CD4-positive, alpha-beta T cell (primary cell): Measurements from ENCODE around the gene FAM227B. TPM values are rescaled to one million over a fixed set of nuclear protein-coding genes. Genes with fewer than 3 reads are reported as not detected.

Source experiments
- ATAC-seq: fragments of 200-7000 bp; cut with Tn5 transposase; one replicate; pipeline ENCODE4 v1.10.0; 2022; ENCODE audit warnings: mild to moderate bottlenecking; ENCODE audit not compliant: poor library complexity
- CTCF ChIA-PET: fragments of 350-600 bp; sonication (Branson Sonifier 250); formaldehyde crosslinking; loops from one replicate; lab custom pipeline; 2021; ENCODE audit warnings: antibody characterized with exemption, inconsistent platforms; lab: Charles Lee
- POLR2A ChIA-PET: fragments of 350-600 bp; sonication (Branson Sonifier 250); formaldehyde crosslinking; loops from one replicate; lab custom pipeline; 2021; ENCODE audit warnings: antibody characterized with exemption, inconsistent platforms; lab: Charles Lee
- DNase-seq, 14 experiments: peaks; one replicate each; pipeline ENCODE4 v3.0.0-alpha.2; 2013 to 2020; ENCODE audit warnings: mixed read lengths in 2 of 14
- H3K27ac ChIP-seq, 2 donors: one replicate each; pipeline versions ENCODE4 v1.5.1 to v1.7.0; 2013; ENCODE audit warnings: low read length in 2 of 2, low read depth in 1 of 2, mild to moderate bottlenecking in 1 of 2
- H3K27me3 ChIP-seq, 2 experiments: 1 replicate in 1 of 2; 2 replicates in 1 of 2; pipeline versions ENCODE4 v1.6.1 to v1.7.0; 2013; ENCODE audit warnings: low read length in 2 of 2, control low read depth in 1 of 2, mild to moderate bottlenecking in 1 of 2, moderate library complexity in 1 of 2; ENCODE audit not compliant: insufficient read depth in 2 of 2, control insufficient read depth in 1 of 2
- H3K36me3 ChIP-seq: one replicate; pipeline ENCODE4 v1.6.1; 2013; ENCODE audit warnings: low read length, control low read depth; ENCODE audit not compliant: insufficient read depth
- H3K4me1 ChIP-seq: one replicate; pipeline ENCODE4 v1.6.1; 2013; ENCODE audit warnings: low read length, control low read depth; ENCODE audit not compliant: insufficient read depth
- H3K4me3 ChIP-seq: one replicate; pipeline ENCODE4 v1.5.1; 2013; ENCODE audit warnings: mild to moderate bottlenecking, low read length, moderate library complexity
- H3K9me3 ChIP-seq, 2 experiments: 1 replicate in 1 of 2; 2 replicates in 1 of 2; pipeline versions ENCODE4 v1.6.1 to v1.7.0; 2013; ENCODE audit warnings: low read length in 2 of 2, mild to moderate bottlenecking in 2 of 2, control low read depth in 1 of 2, moderate library complexity in 1 of 2; ENCODE audit not compliant: control insufficient read depth in 1 of 2, insufficient read depth in 1 of 2
- H3K27ac Mint-ChIP-seq: one replicate; pipeline ENCODE4 v1.8.0; 2020; ENCODE audit warnings: mixed read lengths
- H3K27me3 Mint-ChIP-seq: one replicate; pipeline ENCODE4 v1.8.0; 2021; ENCODE audit warnings: mixed read lengths
- H3K36me3 Mint-ChIP-seq: one replicate; pipeline ENCODE4 v1.8.0; 2021; ENCODE audit warnings: low read depth, mixed read lengths
- H3K4me1 Mint-ChIP-seq: one replicate; pipeline ENCODE4 v1.8.0; 2021; ENCODE audit warnings: low read depth, mixed read lengths
- H3K4me3 Mint-ChIP-seq: one replicate; pipeline ENCODE4 v1.8.0; 2020; ENCODE audit warnings: mild to moderate bottlenecking, mixed read lengths
- H3K9me3 Mint-ChIP-seq: one replicate; pipeline ENCODE4 v1.8.0; 2020; ENCODE audit warnings: mixed read lengths
- CTCF ChIP-seq: fragments of 200-600 bp; IDR thresholded peaks from one replicate; pipeline ENCODE4 v1.8.0; 2022; ENCODE audit warnings: antibody characterized with exemption, mild to moderate bottlenecking
- intact Hi-C, 2 experiments: fragments of 100-400 bp; cut with DNase I in 1 of 2; cut with micrococcal nuclease in 1 of 2; formaldehyde crosslinking; loops; one replicate each; pipeline versions ENCODE4 v1.15.1 to v1.9.0; 2023 to 2025; cut with DNase I, micrococcal nuclease
- total RNA-seq, 174 experiments: library from RNA in 2 of 174; stranded (reverse) in 2 of 174; gene quantifications; one replicate each; pipeline ENCODE4 v1.2.3 and lab custom pipeline; 2021 to 2026

FAM227B gene
- total RNA-seq, 2 experiments from 2014 or later: 3.0 to 4.4 TPM

GRCh38 chr15:49286649-49287404 is 333.8 kb downstream of the FAM227B start:
- no peak overlapping the region for H3K4me3 Mint-ChIP-seq
- H3K27ac Mint-ChIP-seq: no peak overlapping the region
- Histone ChIP-seq H3K9me3 (no peaks in the 10 kb centered on the region), H3K36me3 (peaks cover 59% of the 10 kb centered on the region), H3K27ac (no peak overlapping the region), H3K4me1 (no peaks in the 10 kb centered on the region), H3K27me3 (no peaks in the 10 kb centered on the region), H3K4me3 (no peak overlapping the region)
- intact Hi-C loops: no loop called here
- H3K36me3 Mint-ChIP-seq: peaks cover 97% of the 10 kb centered on the region
- ChIA-PET CTCF (no interaction called here), POLR2A (no interaction called here)
- TF ChIP-seq CTCF: no peak
- no peak for DNase-seq
- peaks cover 8% of the 10 kb centered on the region for H3K4me1 Mint-ChIP-seq
- no peaks in the 10 kb centered on the region for H3K27me3 Mint-ChIP-seq
- ATAC-seq: no peak
- no peaks in the 10 kb centered on the region for H3K9me3 Mint-ChIP-seq

- Mint-ChIP-seq H3K27ac (no peak overlapping the region), H3K27me3 (no peaks in the 10 kb centered on the region), H3K36me3 (peaks cover 84% of the 10 kb centered on the region), H3K4me3 (no peak overlapping the region), H3K4me1 (peaks cover 8% of the 10 kb centered on the region), H3K9me3 (no peaks in the 10 kb centered on the region)
- no peak for ATAC-seq
- Histone ChIP-seq H3K4me1 (no peaks in the 10 kb centered on the region), H3K27me3 (no peaks in the 10 kb centered on the region), H3K4me3 (no peak overlapping the region), H3K36me3 (peaks cover 45% of the 10 kb centered on the region), H3K9me3 (no peaks in the 10 kb centered on the region), H3K27ac (no peak overlapping the region)
- no peak for DNase-seq
- POLR2A ChIA-PET: interaction anchor here (1.1 kb wide), 1 partner anchor 10 kb away, joined by 5 read pairs; no protein-coding TSS in a partner anchor
- TF ChIP-seq CTCF: no peak
- CTCF ChIA-PET: no interaction called here
- intact Hi-C loops: no loop called here
Measured at GRCh38 chr15:49282366-49282765, 338.3 kb downstream of the FAM227B start.

- Histone ChIP-seq H3K27me3 (no peaks in the 10 kb centered on the region), H3K4me3 (no peak overlapping the region), H3K9me3 (no peaks in the 10 kb centered on the region), H3K4me1 (no peaks in the 10 kb centered on the region), H3K36me3 (peaks cover 29% of the 10 kb centered on the region), H3K27ac (no peak overlapping the region)
- Mint-ChIP-seq H3K9me3 (no peaks in the 10 kb centered on the region), H3K27me3 (no peaks in the 10 kb centered on the region), H3K4me3 (no peak overlapping the region), H3K27ac (no peak overlapping the region), H3K36me3 (peaks cover 75% of the 10 kb centered on the region), H3K4me1 (no peaks in the 10 kb centered on the region)
- ATAC-seq (no peak), DNase-seq (no peak)
- intact Hi-C loops: no loop called here
- ChIA-PET POLR2A (no interaction called here), CTCF (no interaction called here)
- no peak for TF ChIP-seq CTCF
Measured at GRCh38 chr15:49279521-49280456, 340.8 kb downstream of the FAM227B start.
